Measurements from ENCODE around the gene ANKRD36B.
"Not testable (repeated sequence)": the region's sequence is repeated elsewhere in the genome, so short reads cannot be mapped to it uniquely, and the experiment has no call there.

Gene ANKRD36B

DNA sequence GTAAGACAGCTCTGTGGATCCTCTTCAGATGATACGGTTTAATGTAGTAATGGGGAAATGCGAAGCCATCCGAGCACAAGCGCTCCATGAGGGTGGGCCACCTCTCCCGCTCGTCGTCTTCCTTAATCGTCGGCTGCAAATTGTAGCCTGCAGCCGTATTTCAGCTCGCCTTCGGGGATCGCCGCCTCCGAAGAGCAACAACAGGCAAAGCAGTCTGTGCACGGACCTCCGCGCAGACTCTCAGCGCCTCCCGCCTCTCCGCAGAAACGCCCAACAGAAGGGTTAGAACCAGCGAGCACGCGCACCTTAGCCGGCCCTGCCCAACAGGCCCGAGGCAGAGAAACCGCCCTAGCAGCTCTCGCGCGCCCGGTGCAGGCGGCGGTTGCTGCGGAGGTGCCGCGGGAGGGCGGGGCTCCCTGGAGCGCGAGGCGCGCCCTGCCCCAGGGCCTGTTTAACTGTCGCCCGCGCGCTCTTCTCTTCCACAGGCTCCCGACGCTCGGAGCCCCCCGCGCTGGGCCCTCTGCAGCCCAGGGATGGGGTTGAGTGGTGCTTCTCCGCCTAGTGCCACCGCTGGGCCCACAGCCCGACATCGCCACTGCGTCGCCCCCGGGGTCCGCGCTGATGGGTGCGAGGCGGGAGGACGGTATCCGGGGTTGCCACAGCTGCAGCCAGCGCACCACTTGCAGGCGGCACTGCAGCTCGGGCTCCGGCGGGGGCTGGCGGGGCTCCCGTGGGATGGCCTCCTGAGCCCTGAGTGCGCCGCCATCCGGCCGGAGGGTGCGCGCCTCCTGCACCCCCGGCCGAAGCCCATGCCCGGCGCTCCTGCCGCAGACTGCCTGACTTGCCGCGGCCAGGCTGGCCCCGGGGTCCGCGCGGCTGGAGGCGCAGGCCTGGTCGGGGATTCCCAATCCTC lies at the start of gene ANKRD36B:
Gene ANKRD36B, minus strand, starts transcription at position 280 of the 913 bp plus-strand sequence. Its CDS starts 192 bp downstream, at position 88.
- peak; percentile 68 for DNase-seq

DNA sequence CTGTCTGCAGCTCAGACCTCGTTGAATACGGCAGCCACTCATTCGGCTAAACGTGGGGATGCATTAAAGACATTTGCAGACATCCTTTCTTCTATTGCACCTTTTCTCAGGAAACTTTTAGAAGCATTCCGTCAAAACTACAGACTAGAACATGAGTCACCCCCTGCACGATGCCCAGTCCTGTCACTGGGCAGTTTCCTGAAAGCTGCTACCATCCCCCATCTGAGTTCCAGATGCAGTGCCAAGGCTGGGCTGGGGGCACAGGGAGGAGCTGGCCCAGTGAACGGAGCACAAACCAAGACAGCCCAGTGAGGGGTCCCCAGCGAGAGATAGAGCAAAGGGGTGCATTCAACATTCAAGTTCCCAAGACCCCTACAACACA lies 36.4 kb upstream of the ANKRD36B start:
- not testable (repeated sequence) for DNase-seq

DNA sequence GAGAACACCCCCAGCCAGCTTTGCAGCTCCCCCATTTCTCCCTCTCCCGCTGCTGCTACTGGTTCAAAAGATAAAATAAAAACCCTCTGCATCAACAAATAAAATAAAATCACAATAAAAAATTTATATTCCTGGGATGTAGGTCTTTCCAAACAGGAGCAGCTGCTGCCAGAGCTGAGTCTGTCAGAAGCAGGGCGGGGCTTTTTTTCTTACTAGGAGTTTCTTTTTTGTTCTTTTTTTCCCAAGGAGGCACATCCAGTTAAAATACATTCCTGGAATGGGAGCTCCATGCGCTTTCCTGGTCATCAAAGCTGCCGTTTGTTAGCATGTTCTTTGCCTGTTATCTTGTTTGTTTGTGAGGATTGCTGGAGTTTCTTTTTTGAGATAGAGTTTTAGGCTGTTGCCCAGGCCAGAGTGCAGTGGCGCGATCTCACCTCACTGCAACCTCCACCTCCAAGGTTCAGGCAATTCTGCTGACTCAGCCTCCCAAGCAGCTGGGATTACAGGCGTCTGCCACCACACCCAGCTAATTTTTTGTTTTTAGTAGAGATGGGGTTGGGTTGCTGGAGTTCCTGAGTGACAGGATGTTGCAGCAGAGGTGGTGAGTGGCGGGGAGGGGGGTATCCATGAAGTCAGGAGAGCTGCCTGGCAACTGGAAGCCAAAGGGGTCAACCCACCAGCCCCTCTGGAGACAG lies 35.8 kb upstream of the ANKRD36B start:
- not testable (repeated sequence) for DNase-seq

DNA sequence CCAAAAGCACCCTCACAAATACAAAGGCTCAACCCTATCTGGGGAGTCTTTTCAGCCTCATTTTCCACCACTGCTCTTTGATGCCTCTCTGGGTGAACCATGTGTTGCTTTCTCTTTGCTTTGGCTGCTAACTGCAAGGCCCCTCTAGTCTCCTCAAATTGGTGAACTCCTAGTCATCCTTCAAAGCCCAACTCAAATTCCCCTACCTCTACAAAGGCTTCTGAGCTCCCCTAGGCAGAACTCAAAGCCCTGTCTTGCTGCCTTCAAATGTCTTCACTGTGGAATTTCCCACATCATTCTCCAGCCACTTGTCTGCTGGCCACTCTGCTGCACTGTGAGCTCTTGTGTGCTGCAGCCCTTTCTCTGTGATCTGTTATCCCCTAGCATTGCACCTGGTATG lies 33.3 kb upstream of the ANKRD36B start:
- not testable (repeated sequence) for DNase-seq

DNA sequence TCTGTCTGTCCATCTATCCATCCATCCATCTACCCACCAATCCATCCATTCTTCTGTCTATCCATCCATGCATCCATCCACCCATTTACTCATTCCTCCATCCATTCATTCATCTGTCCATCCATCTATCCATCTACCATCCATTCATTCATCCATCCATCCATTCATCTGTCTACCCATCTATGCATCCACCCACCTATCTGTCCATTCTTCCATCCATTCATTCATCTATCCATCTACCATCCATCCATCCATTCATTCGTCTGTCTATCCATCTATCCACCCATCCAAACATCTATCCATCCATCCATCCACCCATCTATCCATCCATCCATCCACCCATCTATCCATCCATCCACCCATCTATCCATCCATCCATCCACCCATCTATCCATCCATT lies 30.8 kb upstream of the ANKRD36B start:
- DNase-seq: not testable (repeated sequence)

DNA sequence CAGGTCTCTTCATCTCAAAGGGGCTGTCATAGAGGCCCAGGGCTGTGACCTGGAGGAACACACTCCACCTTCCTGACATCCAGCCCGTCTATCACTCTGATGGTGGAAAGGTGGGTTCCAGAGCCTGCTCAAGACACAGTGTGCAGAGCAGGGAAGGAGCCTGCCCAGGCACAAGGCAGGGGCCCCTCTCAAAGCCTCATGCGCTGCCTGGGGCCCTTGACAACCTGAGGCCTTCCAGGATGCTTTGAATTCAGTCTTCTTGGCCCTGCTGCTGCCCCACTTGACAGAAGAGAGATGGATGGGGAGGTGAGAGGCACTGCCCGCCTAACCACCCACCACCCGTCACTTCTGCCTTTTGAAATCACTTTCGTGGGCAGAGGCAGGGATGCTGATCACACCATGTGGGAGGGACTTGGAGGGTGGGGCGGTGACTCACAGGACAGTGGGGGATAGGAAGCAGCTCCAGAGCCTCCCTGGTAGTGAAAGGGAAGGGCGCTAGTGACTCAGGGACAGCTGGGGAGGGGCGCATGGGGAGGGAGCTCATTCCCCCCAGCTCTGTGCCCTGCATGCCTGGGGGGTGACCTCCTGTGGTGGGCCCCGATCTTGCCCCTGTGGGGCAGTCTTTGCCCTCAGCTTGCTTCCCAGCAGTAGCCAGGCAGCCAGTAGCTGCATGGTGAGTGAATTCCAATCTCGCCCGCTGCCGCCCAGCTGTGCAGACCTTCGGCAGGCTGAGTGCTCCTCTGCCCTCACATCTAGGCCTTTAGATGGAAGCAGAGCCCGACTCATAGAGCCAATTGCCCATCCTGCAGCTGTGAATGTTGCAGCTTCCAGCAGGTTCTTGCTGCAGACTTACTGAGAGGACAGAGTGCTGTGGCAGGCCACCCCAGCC lies 29.5 kb upstream of the ANKRD36B start:
- peak; percentile 6 for DNase-seq

DNA sequence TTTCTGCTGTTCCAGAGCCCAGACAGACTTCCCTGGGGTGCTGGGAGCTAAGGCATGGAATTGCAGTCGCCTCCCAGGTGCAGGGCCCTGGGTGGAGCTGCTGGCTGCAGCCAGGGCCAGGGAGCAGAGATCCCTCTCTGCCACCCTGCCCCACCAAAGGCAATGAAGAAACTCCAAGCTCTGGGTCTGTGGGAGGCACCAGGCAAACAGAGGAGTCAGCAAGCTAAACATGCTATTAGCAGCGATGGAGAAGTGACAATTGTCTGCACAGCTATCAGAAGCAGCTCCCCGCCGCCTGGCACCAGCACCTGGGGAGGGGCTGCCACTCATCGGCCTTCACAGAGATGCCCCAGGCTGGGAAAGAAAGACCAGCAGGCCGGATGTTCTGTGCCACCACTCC lies 28.2 kb upstream of the ANKRD36B start:
- no peak for DNase-seq

DNA sequence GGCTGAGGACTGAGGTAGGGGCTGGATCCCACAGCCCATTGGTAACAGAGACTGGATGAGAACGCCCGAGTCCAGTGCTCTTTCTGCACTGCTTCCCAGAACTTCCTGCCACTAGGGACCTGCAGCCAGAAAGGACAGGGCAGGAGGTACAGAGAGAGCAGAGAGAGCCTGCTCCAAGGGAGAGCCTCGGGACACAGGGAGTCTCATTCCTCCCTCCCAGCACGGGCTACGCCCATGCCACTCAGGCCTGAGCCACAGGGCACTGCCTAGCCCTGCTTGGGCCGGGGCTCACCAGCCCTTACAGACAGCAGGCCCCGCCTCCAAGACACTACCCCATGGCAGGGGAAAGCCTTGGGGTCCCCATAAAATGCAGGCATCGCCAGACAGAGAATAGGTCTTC lies 26.1 kb upstream of the ANKRD36B start:
- not testable (repeated sequence) for DNase-seq

DNA sequence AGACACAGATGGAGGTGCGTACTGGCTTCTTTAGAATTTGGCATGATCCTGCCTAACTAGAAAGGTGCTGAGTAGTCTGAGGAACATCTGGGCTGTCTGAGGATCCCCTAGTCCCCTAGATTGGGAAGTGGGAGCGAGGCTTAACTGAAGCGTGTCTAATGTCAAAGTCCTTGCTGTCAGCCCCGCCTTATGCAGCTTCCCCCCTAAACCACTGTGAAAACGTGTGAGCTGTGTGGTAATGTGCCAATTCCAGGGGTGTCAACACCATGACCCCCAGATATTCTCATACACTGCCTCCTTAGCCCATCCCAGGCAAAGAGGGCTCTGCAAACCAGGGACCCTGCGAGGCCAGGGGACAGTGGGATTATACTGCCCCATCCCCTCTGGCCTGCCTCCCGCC lies 22.2 kb upstream of the ANKRD36B start:
- not testable (repeated sequence) for DNase-seq

DNA sequence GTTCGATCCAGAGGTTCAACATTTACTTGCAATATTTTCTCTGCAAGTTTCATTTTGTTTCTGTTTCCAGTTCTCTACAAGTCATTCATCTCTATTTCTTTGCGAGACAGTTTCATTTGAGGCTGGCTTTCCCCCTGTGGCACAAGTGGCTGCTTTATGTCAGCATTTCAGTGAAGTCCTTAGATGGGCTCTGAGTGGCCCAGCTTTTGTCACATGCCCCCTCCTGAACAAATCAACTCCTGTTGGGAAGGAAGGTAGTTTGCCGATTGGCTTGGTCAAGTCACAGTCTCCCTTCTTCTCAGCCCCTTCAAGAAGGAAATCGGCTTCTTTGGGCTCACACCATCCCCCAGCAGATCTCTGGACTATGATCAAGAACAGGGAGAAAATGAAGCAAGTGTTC lies 19.1 kb upstream of the ANKRD36B start:
- DNase-seq: not testable (repeated sequence)

DNA sequence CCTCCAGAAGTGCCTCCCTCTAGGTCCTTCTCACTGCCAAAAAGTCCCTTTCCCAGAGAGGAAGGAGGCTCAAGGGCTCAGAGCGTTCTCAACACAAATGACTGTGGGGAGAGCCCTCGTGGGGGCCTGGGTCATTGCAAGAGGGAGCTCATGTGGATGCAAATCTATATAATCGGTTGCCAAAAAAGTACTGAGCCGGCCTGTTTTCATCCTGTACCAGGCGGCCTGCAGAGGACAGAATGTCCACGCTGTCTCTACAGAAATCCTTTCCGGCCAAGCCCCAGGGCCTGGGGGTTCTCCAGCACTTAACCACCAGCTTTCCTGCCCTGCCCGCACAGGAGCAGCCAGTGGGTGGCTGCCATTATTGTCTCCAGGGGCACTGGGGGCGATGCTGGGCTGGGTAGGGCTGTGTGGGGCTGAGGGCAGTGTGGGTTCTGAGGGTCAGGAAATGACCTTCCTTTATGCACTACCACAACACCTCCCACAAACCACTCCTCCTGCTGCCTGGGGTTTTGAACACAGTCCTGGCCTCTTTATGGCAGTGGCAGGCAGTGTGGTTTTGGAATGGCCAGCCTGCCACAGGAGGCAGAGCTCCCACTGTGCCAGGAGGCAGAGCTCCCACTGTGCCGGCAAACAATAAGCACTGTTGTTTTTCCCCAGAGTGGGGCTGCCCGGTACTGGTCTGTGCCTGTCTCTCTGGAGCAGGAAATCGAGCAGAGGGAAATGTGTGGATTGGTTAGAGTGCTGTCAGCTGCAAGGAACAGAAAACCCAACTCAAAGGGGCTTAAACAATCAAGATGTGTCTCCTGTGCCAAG lies 16.1 kb upstream of the ANKRD36B start:
- DNase-seq: not testable (repeated sequence)

DNA sequence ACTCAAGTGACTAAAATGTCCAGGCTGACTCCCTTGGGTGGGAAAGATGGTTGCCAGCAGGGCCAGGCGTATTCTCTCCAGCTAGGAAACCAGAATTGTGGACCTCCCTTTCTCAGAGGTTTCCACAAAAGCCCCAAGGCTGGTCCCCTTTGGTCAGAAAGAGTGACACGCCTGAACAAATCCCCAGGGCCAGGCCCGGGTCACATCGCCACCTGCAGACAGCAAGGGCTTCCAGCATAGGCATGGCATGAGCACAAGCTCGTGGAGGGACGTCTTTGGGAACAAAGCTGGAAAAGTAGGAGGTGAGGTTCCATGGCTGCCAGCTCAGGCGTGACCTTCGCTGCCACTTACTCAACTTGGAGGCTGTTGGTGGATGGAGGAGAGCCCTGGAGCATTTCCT lies 15.4 kb upstream of the ANKRD36B start:
- DNase-seq: not testable (repeated sequence)

DNA sequence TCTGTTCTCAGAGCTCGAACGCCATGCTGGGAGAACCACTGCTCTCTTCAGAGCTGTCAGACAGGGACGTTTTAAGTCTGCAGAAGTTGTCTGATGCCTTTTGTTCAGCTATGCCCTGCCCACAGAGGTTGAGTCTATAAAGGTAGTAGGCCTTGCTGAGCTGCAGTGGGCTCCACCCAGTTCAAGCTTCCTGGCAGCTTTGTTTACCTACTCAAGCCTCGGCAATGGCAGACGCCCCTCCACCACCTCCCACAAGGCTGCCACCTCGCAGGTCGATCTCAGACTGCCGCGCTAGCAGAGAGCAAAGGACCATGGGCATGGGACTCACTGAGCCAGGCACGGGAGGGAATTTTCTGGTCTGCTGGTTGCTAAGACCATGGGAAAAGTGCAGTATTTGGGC lies 11.9 kb upstream of the ANKRD36B start:
- not testable (repeated sequence) for DNase-seq

DNA sequence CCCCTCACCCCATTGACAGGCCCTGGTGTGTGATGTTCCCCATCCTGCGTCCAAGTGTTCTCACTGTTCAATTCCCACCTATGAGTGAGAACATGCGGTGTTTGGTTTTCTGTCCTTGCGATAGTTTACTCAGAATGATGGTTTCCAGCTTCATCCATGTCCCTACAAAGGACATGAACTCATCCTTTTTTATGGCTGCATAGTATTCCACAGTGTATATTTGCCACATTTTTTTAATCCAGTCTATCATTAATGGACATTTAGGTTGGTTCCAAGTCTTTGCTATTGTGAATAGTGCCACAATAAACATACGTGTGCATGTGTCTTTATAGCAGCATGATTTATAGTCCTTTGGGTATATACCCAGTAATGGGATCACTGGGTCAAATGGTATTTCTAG lies 6.5 kb upstream of the ANKRD36B start:
- not testable (repeated sequence) for DNase-seq

DNA sequence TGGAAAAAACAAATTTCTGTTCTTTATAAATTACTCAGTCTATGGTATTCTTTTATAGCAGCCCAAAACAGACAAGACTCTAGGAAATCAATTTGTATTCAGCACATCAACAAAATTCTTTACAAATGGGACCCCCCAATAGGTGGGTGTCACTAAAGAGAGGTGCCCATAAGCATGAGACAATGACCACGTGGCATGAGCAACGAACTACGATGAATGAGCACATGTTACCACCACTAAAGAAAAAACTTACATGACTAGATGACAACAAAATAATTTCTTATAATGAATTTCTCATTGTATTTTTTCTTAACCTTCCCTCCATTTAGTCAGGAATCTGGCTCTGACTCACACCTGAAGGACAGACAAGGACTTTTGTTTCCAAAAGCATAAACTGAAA lies 3.8 kb upstream of the ANKRD36B start:
- DNase-seq: not testable (repeated sequence)

DNA sequence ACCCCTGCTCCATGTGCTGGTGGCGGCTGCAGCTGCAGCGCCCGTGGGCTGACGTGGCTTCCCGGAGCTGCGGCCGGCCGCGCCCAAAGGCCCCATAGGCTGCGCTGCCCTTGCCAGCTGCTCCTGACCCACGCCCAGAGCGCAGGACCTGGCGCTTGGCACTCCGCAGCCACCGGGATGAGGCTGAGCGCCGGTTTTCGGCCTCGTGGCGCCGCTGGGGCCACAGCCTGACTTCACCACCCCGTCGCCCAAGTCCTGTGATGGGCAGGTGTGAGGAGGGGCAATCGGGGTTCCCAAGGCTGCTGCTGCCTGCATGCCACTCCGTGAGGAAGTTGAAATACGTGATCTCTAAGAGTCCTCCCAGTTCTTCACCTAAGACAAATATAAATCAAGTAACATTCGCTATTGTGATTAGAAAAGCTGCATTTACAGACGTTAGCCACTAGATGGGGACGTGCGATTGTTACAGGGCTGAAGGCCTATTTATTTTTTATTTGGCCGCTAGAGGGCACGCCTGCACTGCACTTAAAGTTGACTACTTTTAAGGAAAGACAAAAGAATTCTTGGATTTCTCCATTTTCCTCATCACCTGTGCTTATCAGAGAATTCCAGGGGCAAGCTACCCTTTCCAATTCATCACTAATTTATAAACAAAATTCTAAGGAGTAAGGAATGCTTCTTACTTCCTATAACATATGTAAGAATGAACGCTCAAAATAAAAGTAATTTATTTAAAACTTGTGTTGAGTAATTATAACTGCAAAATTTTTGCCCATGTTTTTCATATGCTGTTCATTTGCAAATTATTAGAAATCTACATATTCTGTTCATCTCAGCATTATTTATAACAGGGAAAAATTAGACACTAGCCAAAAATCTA lies 1.1 kb upstream of the ANKRD36B start:
- DNase-seq: peak; percentile 84

DNA sequence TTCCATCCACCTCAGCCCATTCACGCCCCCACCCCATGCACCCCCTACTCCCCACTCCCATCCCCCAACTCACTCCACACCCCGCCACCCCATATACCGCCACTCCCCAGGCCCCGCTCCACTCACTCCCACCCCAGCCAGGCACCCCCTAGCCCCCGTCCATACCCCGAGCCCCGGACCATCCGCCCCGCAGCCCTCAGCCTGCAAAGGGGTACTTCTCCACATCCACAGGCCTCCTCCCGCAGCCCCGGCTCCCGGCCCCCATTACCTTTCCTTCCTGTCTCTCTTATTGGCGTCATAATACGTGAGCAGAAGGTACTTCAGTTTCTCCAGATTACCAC lies 450 bp downstream of the ANKRD36B start:
- DNase-seq: not testable (repeated sequence)

DNA sequence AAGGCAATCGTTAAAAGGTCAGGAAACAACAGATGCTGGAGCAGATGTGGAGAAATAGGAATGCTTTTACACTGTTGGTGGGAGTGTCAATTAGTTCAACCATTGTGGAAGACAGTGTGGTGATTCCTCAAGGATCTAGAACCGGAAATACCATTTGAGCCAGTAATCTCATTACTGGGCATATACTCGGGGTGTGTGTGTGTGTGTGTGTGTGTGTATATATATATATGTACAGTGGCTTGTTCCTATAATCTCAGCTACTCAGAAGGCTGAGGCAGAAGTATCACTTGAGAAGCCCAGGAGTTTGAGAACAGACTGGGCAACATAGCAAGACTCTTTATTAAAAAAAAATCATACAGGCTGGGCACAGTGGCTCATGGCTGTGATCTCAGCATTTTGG lies 24.0 kb downstream of the ANKRD36B start:
- peak; percentile 47 for DNase-seq

DNA sequence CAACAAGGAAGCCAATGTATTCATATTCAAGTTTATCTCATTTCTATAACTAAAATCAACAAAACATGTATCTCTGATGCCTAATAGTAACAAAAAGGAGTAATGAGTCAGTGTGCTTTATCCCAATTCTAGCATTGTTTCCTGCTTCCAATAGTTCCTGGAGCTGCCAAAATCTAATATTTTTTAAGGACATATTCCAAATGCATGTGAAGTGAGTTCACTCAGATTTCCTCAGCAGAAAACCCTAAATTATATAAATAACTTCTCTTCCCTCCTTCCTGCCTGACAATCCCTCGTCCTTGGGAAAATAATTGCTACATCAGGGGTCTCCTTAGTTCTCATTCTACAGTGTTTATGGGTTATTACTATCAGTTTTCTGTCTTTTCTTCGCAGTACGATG lies 37.3 kb downstream of the ANKRD36B start:
- DNase-seq: peak; percentile 0

DNA sequence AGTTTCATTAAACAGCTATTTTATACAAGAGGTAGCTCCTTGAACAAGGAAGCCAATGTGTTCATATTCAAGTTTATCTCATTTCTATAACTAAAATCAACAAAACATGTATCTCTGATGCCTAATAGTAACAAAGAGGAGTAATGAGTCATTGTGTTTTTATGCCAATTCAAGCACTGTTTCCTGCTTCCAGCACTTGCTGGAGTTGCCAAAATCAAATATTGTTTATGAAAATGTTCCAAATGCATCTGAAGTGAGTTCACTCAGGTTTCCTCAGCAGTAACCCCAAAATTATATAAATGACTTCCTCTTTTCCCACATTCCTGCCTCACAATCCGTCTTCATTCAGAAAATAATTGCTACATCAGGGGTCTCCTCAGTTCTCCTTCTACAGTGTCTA lies 39.2 kb downstream of the ANKRD36B start:
- peak; percentile 7 for DNase-seq

DNA sequence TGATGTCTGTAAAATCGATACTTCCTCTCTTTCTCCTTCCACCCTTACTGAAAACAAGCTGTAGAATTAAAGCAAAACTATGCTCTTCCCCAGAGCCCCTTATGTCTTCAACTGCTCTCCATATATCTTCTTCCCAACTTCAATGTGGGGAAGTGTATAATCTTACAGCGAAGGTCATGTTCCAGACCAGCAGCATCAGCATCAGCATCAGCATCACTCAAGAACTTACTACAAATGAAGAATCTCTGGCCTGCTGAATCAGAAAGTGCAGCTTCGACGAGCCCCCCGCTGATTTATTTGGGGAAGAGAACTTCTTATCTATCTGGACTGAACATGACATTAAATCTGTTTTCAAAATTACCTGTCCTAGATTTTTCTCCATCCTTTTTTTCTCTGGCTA lies 40.6 kb downstream of the ANKRD36B start:
- not testable (repeated sequence) for DNase-seq

Measured in fibroblast of upper back skin (primary cell).